Fibroblast of gingiva (primary cell): Measurements from ENCODE around the gene UHMK1.

Experiments used
- DNase-seq: peaks from one replicate; pipeline ENCODE4 v3.0.0-alpha.2; 2011; ENCODE audit warnings: low read depth

UHMK1 gene

DNA sequence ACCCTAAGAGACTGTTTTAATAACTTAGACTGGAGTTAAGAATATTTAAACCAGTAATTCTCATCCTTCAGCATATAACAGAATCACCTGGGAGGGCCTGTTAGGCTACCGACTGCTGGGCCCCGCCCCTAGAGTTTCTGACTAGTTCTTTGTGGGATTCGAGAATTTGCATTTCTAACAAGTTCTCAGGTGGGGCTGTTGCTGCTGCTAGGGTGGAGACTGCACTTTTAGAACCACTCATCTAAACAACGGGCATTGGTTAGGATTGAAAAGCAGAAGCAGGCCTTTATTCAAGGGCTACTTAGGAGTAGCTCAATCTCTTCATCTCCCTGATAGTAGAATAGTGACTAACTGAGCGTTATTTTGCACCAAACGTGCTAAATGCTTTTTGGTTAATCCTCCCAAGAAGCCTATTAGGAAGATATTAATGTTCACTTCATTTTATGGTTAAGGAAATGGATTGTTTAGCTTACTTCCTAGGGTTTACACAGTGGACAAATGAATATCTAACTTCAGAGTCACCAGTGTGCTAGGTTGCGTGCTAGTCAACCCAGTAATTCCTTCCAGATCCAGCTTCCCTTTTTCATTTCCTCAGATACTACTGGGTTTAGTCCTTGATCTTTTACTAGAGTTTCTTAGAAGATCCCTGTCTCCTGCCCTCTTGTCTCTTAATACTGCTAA lies 32.8 kb downstream of the UHMK1 start:
- DNase-seq, result no peak

DNA sequence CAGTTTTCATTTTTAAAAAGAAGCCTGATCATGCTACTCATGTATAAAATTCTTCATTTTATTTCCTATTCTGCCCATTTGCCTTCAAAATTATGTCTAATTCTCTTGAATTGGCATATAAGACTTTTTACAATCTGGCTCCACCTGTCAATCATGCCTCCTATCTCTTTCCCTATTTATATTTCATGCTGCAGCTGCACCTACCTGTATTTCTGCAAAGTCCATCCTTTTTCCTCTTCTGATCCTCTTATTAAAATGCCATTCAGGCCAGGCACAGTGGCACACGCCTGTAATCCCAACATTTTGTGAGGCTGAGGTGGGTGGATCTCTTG lies 33.3 kb downstream of the UHMK1 start:
- DNase-seq, result no peak

DNA sequence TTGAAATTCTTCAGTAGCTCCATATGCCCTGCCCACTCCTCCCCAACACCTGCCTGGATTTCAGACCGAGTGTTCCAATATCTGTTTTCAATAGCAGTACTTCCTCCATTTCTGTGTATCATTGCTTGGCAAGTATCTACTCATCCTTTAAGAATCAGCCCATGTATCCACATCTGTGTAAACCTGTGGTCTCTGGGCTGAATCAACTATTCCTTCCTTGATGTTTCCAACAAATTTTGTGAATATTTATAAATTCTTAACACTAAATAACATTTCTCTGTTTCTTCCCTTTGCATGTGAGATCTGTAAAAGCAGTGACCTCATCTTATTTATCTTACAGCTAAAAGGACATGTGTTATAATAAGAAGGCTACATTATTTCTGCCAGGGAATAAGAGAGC lies 37.9 kb downstream of the UHMK1 start:
- DNase-seq, result no peak

DNA sequence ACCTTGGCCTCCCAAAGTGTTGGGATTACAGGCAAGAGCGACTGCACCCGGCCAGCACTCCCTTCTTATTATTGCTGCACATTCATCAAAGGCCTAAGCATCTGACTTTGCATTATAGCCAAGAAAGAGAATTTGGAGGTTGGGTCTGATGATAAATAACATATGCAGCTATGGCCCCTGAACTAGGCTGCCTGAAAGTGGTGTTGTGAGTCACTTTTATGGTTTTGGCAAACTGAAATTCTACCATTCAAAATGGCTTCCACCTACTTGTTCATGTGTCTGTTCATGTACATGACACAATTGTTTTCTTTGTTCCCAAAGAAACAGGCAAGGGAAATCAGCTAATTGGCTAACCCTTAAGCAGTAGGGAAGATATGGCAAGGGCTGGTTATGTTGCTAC lies 38.9 kb downstream of the UHMK1 start:
- DNase-seq, result peak; percentile 54

DNA sequence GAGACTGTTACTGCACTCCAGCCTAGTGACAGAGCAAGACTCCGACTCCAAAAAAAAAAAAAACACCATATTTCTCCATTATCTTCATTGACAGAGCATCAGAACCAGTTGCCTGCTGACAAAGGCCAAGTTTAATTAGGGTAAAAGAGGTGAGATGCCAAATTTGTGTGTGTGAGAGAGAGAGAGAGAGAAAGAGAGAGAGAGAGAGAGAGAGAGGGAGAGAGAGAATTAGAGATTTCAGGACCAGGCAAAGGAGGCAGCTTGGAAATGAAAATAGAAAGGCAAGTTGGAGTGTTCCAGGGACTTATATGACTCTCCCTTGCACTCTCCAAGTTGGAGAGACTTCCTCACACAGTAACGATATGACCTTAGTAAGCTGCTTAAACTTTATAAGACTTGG lies 39.6 kb downstream of the UHMK1 start:
- DNase-seq, result no peak

DNA sequence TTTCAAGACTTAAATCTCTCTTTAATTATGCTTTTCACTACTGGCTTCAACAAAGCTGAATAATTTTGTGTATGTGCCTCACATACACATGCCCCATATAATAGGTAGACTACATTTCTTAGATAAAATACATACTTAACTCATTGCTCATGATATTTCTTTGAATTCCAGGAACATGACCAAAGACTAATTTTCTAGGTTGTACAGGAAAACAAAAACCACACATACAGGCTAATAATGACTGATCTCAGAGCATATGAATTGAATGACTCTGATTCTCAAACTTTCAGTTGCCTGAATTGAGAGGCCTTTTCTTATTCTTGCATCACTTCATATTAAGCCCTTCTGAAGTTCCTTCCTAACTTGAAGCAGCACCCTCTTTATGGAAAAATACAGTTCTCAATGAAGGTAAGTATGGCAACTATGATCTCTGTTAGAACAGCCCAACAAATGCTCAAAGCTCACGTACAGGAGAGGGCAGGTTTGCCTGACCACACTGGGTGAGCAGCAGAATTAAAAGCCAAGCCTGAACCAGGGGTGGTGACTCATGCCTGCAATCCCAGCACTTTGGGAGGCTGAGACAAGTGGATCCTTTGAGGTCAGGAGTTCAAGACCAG lies 41.3 kb downstream of the UHMK1 start:
- DNase-seq, result peak; percentile 58

DNA sequence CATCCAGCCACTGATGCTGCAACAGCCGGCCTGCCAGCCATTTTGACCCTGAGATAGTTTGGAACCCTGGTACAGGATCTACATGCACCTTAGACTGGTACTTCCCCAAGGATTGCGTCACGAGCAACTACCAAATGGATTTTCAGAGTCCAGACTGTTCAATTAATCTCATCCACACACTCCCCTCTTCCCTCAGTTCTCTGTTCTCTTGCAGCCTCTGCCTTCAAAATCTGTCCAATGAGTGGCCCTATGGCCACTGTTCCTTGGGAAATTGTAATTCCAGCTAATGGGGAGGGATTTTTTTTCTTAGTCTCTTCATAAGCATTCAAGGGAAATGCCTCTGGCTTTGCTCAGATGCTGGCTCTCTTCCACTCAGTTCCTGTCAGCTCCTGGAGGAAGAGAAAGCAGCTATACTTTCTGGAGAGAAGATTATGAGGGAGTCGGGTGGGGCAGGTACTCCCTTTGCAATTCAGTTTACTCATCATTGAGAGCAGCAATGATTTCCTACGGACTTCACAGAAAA lies 44.1 kb downstream of the UHMK1 start:
- DNase-seq, result peak; percentile 90

DNA sequence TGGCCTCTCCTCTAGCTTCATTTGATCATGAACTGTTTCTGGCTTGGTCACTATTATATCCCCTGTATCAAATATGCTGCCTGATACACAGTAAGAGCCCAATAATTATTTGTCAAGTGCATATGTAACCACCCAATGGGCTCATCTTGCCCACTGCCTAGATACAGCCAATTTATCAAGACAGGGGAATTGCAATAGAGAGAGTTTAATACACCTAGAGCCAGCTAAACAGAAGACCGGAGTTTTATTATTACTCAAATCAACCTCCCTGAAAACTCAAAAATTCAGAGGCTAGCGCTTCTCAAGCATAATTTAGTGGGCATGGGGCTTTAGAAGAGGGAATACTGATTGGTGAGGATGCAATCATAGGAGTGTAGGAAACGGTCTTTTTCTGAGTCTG lies 45.6 kb downstream of the UHMK1 start:
- DNase-seq, result no peak

DNA sequence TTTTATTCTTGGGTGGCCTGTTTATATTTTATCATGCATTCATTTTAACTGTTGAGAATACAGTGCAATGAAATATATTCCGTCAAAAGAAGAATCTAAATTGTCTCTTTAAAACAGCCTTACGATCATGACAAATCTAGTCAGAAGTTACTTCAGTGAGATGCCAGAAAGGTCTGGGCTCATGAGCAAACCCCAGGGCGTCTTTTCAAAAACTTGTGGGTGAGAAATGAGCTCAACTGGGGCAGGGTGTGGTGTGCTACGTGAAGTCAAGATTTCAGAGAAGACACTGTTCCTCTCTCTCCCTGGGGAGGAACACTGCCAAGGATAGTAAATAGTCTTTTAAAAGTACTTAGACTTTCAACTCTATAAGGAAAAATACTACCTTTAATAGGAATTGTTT lies 50.6 kb downstream of the UHMK1 start:
- DNase-seq, result peak; percentile 78

DNA sequence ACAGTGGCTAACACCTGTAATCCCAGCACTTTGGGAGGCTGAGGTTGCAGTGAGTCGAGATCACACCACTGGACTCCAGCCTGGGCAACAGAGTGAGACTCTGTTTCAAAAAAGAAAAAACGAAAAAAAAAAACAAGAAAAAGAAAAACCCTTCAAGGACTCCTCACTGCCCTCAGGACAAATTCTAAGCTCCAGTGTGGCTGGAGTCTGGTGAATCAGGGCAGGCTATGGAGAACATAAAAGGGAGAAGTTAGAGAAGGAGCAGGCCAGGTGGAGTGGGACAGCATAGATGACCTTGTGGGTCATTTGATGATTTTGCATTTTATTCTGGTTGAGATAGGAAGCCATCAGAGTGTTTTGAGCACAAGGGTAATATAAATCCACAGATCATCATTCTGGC lies 51.4 kb downstream of the UHMK1 start:
- DNase-seq, result no peak

DNA sequence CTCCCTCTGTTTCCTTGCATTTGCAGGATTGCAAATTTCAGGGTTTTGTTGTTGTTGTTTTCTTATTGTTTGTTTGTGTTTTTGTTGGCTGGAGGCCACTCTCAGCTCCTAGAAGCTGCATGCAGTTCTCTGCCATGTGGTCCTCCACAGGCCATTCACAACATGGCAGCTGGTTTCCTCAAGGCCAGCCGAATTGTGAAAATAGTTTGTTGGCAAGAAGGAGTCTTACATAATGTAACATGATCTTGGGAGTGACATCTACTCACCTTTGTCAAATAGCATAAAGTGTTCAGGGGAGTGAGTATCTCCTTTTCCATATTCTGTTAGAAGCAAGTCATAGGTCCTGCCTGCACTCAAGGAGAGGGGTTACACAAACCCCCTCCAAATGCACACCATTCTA lies 53.3 kb downstream of the UHMK1 start:
- DNase-seq, result no peak

DNA sequence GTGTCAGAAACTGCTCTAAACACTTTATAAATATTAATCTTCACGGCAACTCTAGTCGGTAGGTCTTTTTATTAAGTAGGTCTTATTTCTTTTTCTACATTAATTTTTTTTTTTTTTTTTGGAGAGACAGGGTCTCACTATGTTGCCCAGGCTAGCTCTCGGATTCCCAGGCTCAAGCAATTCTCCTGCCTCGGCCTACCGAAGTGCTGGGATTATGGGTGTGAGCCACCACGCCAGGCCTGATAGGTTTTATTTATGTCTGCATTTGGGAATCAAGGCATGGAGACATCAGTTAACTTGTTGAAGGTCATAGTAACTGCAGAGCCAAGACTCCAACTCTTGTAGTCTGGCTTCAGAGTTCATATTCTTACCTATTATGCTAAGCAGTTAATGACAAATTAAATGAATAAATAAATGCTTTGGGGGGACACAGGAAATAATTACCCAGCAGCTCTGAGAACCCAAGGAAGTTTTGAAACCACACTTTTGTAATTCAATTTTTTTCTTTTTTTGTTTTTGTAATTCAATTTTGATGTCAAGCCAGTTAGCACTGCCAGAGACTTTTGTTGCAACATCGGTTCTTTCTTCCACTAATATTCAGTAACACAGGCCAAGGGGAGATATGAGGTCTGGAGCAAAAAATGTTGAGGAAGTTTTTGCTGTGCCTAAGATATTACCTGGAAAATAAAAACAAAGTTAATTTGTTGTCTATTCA lies 54.5 kb downstream of the UHMK1 start:
- peak; percentile 60 for DNase-seq

DNA sequence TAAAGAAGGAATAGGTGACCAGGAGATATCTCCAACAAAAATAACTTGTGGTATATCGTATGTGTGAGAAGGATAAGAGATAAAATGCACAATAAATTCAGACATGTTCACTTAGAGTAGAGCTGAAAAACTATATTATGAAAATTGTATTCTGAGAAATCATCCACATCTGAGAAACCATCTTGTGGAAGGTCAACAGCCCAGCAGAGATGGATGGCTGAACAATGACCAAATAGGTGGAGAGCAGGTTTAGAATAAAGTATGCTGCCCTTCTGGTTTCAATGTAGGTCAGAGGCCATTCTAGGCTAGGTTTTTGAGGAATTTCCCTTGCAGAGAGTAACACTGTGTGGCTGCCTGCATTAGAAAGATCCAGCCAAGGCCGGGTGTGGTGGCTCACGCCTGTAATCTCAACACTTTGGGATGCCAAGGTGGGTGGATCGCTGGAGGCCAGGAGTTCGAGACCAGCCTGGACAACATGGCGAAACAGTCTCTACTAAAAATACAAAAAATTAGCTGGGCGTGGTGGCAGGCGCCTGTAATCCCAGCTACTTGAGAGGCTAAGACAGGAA lies 55.1 kb downstream of the UHMK1 start:
- no peak for DNase-seq

DNA sequence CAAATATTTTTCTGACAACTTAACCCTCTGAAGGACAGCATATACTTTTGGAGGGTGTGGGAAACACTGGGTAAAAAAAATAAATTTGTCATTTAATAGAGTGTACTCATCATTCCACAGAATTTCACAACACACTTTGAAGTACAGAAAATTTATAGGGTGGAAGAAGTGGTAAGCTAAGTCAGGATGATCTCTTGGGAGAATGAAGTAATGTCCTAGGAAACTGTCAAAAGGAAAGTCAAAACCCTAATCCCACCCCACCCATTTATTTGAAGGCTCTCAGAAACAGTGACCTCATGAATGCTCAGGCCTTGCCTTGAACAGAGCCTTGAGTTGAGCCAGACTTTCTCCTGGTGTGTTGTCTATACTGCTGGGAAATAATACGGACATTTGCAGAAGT lies 56.6 kb downstream of the UHMK1 start:
- peak; percentile 37 for DNase-seq

DNA sequence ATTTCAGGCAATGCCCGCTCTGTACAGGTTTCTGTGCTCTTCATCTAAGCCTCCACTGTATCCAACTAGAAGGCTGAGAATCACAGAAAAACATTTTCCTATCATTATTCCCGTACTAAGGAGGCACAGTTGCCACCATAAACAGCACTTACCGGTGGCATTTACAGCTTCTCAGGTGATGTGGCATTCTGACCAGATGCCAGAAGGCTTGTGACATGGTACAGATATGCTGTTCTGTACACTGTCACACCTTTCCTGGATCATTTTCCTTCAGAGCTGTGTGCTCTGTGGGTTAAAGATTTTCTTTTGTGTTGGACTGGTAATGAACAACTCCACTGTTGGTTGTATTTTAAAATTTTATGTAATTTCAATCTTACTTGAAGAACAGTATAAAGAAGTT lies 59.9 kb downstream of the UHMK1 start:
- DNase-seq, result no peak

DNA sequence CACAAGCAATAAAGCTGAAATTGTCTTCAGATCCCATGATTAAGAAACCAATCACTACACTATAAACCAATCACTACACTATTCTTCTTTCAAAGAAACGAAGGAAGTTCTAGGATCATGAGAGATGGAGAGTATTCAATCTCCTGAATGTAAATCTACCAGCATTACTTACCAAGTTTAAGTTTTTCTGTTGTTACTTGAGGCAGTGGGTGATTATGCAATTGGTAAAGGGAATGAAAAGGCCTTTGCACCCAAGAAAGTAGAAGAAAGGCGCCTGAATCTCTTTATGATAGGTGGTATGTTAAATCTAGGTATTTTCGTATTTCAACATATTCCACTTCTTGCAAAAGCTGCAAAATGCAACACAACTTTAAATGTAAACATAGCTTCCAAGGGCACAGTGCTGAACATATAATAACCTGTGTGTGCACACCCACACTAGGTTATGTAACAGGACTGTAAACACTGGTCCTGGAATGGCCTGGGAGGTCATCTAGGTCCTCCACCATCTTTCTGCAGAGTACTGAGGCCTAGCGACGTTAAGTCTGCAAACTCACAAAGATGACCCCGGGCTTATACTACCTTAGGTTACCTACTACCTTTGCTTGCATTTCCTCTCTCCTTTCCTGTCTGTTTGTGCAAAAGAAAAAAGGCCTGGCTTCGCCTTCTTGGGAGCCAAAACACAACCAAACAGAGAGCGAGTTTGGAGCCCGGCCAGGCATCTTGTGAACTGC lies 62.9 kb downstream of the UHMK1 start:
- DNase-seq, result no peak

DNA sequence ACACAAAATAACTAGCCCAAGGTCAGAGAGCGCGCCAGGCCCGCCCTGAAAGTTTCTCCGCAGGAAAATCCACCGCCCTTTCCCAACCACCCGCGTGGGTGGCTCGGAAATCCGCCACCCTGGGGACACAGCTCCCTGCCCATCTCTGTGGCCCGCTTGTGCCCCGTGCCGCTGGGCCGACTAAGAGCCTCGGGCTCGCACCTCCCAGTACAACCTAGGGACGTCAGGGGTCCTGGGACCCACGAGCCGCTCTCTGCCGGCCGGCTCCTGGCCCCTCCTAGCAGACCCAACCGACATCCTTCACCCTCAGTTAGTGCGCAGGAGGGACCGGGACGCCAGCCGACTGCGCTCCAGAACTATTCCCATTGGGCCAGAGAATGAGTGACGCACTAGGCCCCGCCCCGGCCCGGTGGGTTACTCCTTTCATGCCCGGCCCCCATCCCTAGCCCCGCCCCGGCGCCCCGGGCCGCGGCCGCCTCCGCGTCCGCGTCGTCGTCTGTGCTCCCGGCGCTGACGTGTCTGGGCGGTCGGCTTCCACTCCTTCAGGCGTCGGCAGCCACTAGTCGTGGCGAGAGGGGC lies 63.5 kb downstream of the UHMK1 start:
- DNase-seq, result peak; percentile 98

DNA sequence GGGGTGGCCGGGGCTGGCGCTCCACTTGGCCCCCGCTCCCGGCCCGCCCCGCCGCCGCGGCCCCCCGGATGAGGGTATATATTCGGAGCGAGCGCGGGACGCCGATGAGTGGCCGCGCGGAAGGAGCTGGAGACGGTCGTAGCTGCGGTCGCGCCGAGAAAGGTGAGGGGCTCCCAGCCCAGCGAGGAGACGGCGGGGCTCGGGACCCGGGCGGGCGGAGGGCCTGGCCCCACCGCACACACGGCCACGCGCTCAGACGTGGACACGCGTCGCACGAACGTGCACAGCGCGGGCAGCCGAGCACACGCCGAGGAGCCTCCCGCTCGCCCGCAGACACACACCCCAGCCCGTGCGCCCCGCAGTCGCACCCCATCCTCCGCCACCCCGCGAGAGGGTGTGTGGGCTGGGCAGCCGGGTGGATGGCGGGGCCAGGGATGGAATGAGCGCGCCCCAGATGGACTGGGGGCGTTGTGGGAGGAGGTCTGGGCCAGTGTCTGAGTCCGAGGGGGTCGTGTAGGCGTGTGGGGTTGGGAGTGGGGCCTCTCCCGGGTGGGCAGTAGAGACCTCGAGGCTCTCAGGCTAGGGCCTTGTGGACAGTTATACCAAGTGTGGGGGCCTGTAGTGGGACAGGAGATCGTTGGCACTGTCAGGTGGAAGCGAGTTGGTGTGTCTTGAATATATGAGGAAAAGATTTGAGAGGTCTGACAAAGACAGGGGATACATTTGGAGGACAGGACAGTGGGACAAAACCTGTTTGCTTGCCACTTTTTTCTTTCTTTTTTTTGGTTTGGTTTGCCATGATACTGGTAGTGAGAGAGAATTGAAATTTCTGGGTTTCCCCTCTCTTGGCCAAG lies 64.2 kb downstream of the UHMK1 start, which contains the start of gene UAP1:
Gene UAP1, plus strand, starts transcription at position 107 of the 854 bp plus-strand sequence. CDS start 4,347 bp downstream, outside the sequence.
- no peak for DNase-seq

DNA sequence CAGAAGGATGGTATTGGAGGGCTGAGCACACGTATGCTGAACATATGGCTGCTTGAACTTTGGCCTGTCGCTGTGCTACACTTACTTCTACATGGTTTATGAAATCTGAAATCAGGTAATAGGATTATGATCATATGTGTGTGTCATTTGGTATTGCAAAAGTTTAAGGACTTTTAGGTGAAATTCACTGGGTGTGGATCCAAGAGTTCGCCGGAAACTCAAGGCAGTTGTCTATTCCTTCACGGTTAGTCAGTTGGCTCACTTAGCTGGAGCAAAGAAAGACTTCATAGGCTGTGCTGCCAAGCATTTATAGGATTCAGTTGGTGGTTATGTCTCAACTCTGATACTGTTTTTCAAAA lies 64.8 kb downstream of the UHMK1 start:
- peak; percentile 82 for DNase-seq

DNA sequence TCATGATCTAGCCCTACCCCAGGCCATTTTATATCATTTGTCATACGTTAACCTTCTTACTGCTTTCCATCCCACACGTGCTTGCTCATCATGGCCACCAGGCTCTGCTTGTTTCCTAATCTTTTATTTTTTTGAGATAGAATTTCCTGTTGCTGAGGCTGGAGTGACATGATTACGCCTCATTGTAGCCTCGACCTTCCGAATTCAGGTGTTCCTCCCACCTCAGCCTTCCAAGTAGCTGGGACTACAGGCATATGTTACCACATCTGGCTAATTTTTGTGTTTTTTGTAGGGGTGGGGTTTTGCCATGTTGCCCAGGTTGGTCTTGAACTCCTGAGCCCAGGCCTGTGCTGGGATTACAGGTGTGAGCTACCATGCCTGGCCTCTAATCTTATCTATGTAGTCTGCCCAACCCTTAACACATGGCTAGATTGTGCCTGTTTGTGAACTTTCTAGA lies 67.2 kb downstream of the UHMK1 start:
- no peak for DNase-seq

DNA sequence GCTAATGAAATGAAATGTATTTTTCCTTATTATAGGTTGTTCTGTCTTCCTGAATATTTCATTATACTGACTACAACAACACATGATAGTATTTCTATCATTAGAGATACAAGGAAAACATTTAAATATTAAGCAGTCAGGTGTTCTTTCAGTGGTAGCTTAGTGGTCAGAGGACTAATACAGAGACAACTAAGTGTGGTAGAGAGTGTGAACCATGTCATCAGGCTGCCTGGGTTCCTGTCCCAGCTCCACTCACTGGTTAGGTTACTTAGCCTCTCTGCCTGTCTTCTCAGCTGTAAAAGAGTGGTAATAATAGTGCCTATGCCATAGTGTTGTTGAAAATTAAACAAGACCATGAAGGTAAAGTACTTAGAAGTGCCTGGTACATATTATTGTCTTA lies 67.8 kb downstream of the UHMK1 start:
- DNase-seq, result no peak
